ENCODE data around the gene NFIA.

GRCh38 chr1:61301824-61302657, 219.7 kb downstream of the NFIA start:
- TF ChIP-seq CTCF (conservative IDR thresholded peaks at IDR 0.05; ENCODE audit: low read depth, low read length) (no peak), EZH2 (IDR thresholded peaks at IDR 0.05; ENCODE audit: low read length, unreplicated experiment) (no peak)

All from PC-3 (cell line).